Kidney epithelial cell (primary cell): ENCODE measurements around the gene TIAM2. TPM values are rescaled to one million over a fixed set of nuclear protein-coding genes. Genes with fewer than 3 reads are reported as not detected.

ENCODE experiments used
- DNase-seq: peaks from one replicate; pipeline ENCODE4 v3.0.0-alpha.2; 2010; ENCODE audit warnings: low read depth
- H3K27me3 ChIP-seq: 2 replicates; pipeline ENCODE4 v1.6.0; 2011; ENCODE audit warnings: low read length; ENCODE audit not compliant: control insufficient read depth, insufficient read depth
- H3K36me3 ChIP-seq: 2 replicates; pipeline ENCODE4 v1.5.1; 2011; ENCODE audit warnings: low read length; ENCODE audit not compliant: control insufficient read depth, insufficient read depth
- H3K4me3 ChIP-seq: 2 replicates; pipeline ENCODE4 v1.5.1; 2011; ENCODE audit warnings: low read depth, mild to moderate bottlenecking, control low read depth, low read length
- total RNA-seq: library from RNA; depleted of rRNA; stranded (reverse); fragments of >200 nt; gene quantifications from 2 replicates; pipeline ENCODE4 v1.2.3, GENCODE V29; 2015
- TF ChIP-seq, protein P1 (sequence below): IDR thresholded peaks from 2 replicates; pipeline ENCODE4 v1.5.1; 2011; ENCODE audit warnings: mild to moderate bottlenecking, moderate library complexity, low read length, control low read depth, inconsistent platforms; ENCODE audit not compliant: insufficient read depth, poor library complexity, severe bottlenecking

The TIAM2 gene
- total RNA-seq, 1 donor from 2014 or later = 21.3 TPM

DNA sequence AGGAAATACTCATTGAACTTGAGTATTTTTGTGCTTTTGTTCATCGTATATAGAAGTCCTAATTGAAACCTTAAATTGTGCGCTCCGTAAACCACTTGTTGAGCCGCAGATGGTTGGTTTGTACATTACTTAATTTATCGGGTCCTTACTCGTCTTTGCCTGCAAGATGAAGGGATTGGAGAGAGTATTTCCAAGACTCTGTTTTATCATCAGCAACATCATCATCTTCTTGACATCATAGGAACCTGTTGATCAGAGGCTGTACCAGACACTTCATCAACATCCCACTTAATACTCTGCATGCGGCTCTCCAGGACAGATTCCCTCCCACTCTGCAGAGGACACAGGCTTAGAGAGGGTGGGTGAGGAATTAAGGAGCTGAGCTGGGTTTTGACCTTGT lies 28.6 kb downstream of the TIAM2 start:
- DNase-seq = no peak
- TF ChIP-seq, protein P1, sequence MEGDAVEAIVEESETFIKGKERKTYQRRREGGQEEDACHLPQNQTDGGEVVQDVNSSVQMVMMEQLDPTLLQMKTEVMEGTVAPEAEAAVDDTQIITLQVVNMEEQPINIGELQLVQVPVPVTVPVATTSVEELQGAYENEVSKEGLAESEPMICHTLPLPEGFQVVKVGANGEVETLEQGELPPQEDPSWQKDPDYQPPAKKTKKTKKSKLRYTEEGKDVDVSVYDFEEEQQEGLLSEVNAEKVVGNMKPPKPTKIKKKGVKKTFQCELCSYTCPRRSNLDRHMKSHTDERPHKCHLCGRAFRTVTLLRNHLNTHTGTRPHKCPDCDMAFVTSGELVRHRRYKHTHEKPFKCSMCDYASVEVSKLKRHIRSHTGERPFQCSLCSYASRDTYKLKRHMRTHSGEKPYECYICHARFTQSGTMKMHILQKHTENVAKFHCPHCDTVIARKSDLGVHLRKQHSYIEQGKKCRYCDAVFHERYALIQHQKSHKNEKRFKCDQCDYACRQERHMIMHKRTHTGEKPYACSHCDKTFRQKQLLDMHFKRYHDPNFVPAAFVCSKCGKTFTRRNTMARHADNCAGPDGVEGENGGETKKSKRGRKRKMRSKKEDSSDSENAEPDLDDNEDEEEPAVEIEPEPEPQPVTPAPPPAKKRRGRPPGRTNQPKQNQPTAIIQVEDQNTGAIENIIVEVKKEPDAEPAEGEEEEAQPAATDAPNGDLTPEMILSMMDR = no peak
- H3K27me3 ChIP-seq = no peaks in the 10 kb centered on the region
- H3K4me3 ChIP-seq = no peak overlapping the region
- no peaks in the 10 kb centered on the region for H3K36me3 ChIP-seq

DNA sequence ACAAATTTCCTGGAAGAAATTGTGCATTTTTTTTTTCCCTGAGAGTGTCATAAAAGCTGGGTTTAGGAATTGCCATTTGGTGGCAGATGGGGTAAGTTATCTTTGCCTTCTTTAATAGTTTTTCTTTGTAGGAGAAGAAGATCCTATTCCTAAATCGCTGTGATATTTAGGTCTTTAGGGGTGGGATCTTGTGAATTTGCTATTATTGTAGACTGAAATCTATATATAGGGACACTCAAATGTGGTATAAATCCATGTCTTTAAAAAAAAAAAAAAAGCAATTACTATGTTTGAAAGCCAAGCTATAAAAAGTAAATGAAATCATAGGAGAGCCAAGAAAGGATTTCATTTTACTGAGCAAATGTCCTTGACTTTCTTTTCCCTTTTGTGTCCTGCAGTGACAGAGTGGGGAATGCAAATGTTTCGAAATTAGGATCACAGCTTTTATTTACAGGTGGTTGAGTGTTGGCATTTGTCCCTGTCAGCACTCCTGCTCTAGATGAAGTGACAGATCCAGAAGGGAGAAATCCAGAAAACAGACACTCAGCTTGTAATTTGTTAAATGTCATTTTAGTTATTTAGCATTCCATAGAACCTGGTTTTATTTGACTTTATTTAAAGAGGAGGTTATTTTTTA lies 29.4 kb downstream of the TIAM2 start:
- TF ChIP-seq, protein P1 = no peak
- Histone ChIP-seq H3K4me3 (no peak overlapping the region), H3K36me3 (no peaks in the 10 kb centered on the region), H3K27me3 (no peaks in the 10 kb centered on the region)
- no peak for DNase-seq

DNA sequence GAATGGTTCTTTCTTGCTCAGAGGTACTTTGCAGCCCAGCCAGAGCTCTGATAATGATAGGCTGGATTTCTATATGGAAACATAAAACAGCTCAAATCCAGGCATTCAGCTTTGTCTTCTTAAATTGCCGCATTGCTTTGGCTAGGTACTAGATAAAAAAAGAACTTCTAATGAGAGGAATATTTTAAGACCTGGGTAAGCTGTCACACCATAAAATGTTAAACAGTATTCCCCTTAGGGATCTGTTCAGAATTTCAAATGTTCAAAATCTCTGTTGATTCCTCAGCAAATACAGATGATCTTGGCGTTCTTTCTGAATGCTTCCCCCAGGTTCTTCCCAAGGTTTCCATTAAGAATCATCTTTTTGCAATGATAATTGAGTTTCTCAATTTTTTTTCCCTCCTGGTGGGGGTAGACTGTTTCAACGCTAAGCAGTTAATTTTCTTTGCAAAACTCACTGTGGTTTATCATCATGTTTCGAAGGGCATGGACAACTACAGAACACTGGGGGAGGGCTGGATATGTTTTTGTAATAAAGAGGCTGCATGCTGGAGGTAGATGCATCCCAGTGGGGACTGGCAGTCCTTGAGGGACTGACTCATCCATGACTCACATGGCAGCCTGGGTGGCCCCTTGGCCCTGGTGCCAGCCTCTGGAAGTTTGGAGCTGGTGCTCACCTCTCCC lies 31.0 kb downstream of the TIAM2 start:
- Histone ChIP-seq H3K27me3 (no peaks in the 10 kb centered on the region), H3K36me3 (no peaks in the 10 kb centered on the region), H3K4me3 (no peak overlapping the region)
- TF ChIP-seq, protein P1 = no peak
- peak; percentile 77 for DNase-seq

DNA sequence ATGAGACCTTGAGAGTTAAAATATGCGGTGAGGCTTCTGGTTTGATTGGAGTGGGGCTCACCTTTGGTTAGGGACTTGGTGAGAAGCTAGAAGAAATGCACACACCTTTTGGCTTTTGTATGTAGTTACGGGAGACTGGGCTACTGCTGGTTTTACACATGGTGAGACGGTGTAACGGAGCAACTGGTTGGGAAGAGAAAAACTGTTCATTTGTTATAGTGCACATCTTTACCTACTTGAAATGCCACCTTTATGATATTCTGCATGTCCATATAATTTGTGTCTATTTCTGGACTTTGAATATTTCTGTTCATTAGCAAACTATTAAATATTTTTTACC lies 31.6 kb downstream of the TIAM2 start:
- no peak for DNase-seq
- TF ChIP-seq, protein P1 = no peak
- Histone ChIP-seq H3K4me3 (no peak overlapping the region), H3K36me3 (no peaks in the 10 kb centered on the region), H3K27me3 (no peaks in the 10 kb centered on the region)

DNA sequence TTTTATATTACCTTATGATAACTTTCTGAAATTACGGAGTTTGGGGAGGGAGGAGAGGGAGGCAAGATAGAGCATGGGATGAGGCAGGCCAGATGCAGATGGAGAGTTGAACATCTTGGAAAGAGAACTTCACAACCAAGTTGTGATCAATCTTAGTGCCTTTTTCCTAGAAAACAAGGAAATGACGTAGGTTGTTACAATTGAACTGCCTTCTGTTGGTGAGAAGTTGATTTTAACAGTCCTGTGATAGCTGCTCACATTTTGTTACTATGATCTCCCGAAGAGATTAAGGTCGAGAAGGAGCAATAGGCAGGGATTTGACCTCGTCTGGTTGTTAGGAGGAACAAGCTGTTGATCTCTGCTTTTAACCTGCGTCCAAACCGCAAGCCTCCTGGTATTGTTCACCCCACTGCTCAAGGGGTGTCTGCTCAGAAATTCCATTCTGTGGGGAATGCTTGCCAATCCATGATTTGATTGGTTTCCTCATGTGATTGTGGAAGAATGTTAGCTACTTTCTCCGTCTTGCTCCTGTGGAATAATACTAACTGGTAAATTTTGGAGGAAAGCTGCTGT lies 35.1 kb downstream of the TIAM2 start:
- Histone ChIP-seq H3K36me3 (no peaks in the 10 kb centered on the region), H3K27me3 (no peaks in the 10 kb centered on the region), H3K4me3 (no peak overlapping the region)
- TF ChIP-seq, protein P1 = no peak
- DNase-seq = no peak
